ENCODE data around the gene SLC43A1. TPM values are rescaled to one million over a fixed set of nuclear protein-coding genes. Genes with fewer than 3 reads are reported as not detected.

The SLC43A1 gene
- total RNA-seq, 1 experiment from 2014 or later, result 11.8 TPM

- Histone ChIP-seq H3K4me3 (replicated peaks in 1 of 2; ENCODE audit: low read depth in 1 of 2, low read length in 2 of 2) (peak overlapping the region; percentile 70 to 73; a peak in 3 of 4 replicates), H3K9ac (ENCODE audit: low read length) (no peak overlapping the region), H3K4me1 (ENCODE audit: control insufficient read depth in 1 of 2, insufficient read depth in 2 of 2, low read length in 2 of 2) (peaks cover 3 to 15% of the 10 kb centered on the region in 2 experiments; a peak in 3 of 4 replicates), H3K36me3 (ENCODE audit: control insufficient read depth in 1 of 2, insufficient read depth in 2 of 2, low read length in 2 of 2) (no peaks in the 10 kb centered on the region), H4K20me1 (ENCODE audit: insufficient read depth) (no peaks in the 10 kb centered on the region), H3K9me2 (ENCODE audit: insufficient read depth) (no peaks in the 10 kb centered on the region), H3K27ac (ENCODE audit: low read depth, low read length) (no peak overlapping the region), H3K9me3 (ENCODE audit: control insufficient read depth in 1 of 2, insufficient read depth in 1 of 2, low read depth in 1 of 2, low read length in 2 of 2) (no peaks in the 10 kb centered on the region), H2AFZ (ENCODE audit: low read depth, low read length, poor library complexity, severe bottlenecking) (no peak overlapping the region), H3K4me2 (ENCODE audit: low read length) (peak overlapping the region; percentile 96), H3K79me2 (ENCODE audit: insufficient read depth, low read length) (no peaks in the 10 kb centered on the region), H3K27me3 (ENCODE audit: insufficient read depth, low read length) (no peaks in the 10 kb centered on the region)
- ChIA-PET RAD21 (ENCODE audit: low non-redundant PET in 1 of 2, low total read pairs in 2 of 2, uncharacterized antibody in 2 of 2, unreplicated experiment in 2 of 2) (no interaction called here), CTCF (interaction anchor here (1.2 to 2.7 kb wide), 2 partner anchors 13 to 20 kb away, joined by 4 to 15 read pairs; no protein-coding TSS in a partner anchor), POLR2A (interaction anchor here (2.4 kb wide), 1 partner anchor 21 kb away, joined by 7 read pairs; no protein-coding TSS in a partner anchor)
- no peak for DNase-seq (ENCODE audit: low read depth, low spot score)
- BruUV-seq (replicated peaks), result no TSS peak
- ATAC-seq, result 0 out of 2 replicates have a peak, but pooled peaks have one; percentile 9
- intact Hi-C loops (cut with micrococcal nuclease), result no loop called here
- TF ChIP-seq SRF (IDR thresholded peaks at IDR 0.05; ENCODE audit: low read depth) (no peak), CBX3 (IDR thresholded peaks at IDR 0.05; ENCODE audit: low read depth) (no peak), EGR1 (IDR thresholded peaks at IDR 0.05; ENCODE audit: low read depth) (no peak), TCF7L2 (IDR thresholded peaks at IDR 0.05; ENCODE audit: borderline replicate concordance, extremely low read depth, insufficient read depth, insufficient read length) (no peak), FOSL1 (IDR thresholded peaks at IDR 0.05; ENCODE audit: low read depth) (no peak)
- TF ChIP-seq, protein P1, sequence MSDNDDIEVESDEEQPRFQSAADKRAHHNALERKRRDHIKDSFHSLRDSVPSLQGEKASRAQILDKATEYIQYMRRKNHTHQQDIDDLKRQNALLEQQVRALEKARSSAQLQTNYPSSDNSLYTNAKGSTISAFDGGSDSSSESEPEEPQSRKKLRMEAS (IDR thresholded peaks at IDR 0.05), result no peak
Observed at GRCh38 chr11:57513911-57514537, 1.5 kb downstream of the SLC43A1 start.

DNA sequence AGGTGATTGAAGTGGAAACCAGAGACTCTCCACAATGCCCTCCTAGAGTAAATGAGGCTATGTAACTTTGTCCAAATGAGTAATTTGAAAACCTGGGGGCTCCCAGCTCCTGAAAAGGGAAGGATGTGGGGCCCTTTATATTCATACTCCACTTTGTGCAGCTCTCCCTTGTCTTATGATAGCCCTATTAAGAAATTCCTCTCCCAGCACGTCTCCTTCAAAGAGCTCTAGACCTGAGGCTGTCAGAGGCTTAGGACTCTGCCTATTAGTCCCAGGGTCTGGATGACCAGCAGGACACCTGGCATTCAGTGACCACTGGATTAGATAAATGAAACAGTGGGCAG lies 2.1 kb downstream of the SLC43A1 start:
- ChIA-PET RAD21 (ENCODE audit: low non-redundant PET in 1 of 2, low total read pairs in 2 of 2, uncharacterized antibody in 2 of 2, unreplicated experiment in 2 of 2) (no interaction called here), CTCF (interaction anchor here (1.2 to 1.3 kb wide), 2 partner anchors 20 to 128 kb away, joined by 4 to 7 read pairs; no protein-coding TSS in a partner anchor), POLR2A (no interaction called here)
- BruUV-seq (replicated peaks), result TSS peak; percentile 49
- H3K79me2 ChIP-seq (ENCODE audit: insufficient read depth, low read length), result no peaks in the 10 kb centered on the region
- intact Hi-C loops (cut with micrococcal nuclease), result no loop called here
- DNase-seq (ENCODE audit: low read depth, low spot score) (no peak), ATAC-seq (no peak)
- H4K20me1 ChIP-seq (ENCODE audit: insufficient read depth), result no peaks in the 10 kb centered on the region
- H3K4me2 ChIP-seq (ENCODE audit: low read length), result no peak overlapping the region
- no peaks in the 10 kb centered on the region for H3K9me3 ChIP-seq (ENCODE audit: control insufficient read depth in 1 of 2, insufficient read depth in 1 of 2, low read depth in 1 of 2, low read length in 2 of 2)
- H3K27ac ChIP-seq (ENCODE audit: low read depth, low read length), result no peak overlapping the region
- H3K4me1 ChIP-seq (ENCODE audit: control insufficient read depth in 1 of 2, insufficient read depth in 2 of 2, low read length in 2 of 2), result peaks cover 3 to 15% of the 10 kb centered on the region in 2 experiments; a peak in 3 of 4 replicates
- H3K36me3 ChIP-seq (ENCODE audit: control insufficient read depth in 1 of 2, insufficient read depth in 2 of 2, low read length in 2 of 2), result no peaks in the 10 kb centered on the region
- H2AFZ ChIP-seq (ENCODE audit: low read depth, low read length, poor library complexity, severe bottlenecking), result no peak overlapping the region
- H3K4me3 ChIP-seq (replicated peaks in 1 of 2; ENCODE audit: low read depth in 1 of 2, low read length in 2 of 2), result no peak overlapping the region
- H3K9me2 ChIP-seq (ENCODE audit: insufficient read depth), result no peaks in the 10 kb centered on the region
- H3K27me3 ChIP-seq (ENCODE audit: insufficient read depth, low read length), result no peaks in the 10 kb centered on the region
- no peak for TF ChIP-seq SRF (IDR thresholded peaks at IDR 0.05; ENCODE audit: low read depth)
- no peak for TF ChIP-seq POLR2A (IDR thresholded peaks at IDR 0.05; ENCODE audit: borderline replicate concordance, extremely low read depth, insufficient read depth, insufficient read length)
- no peak for TF ChIP-seq JUND (IDR thresholded peaks at IDR 0.05)
- TF ChIP-seq, protein P2, sequence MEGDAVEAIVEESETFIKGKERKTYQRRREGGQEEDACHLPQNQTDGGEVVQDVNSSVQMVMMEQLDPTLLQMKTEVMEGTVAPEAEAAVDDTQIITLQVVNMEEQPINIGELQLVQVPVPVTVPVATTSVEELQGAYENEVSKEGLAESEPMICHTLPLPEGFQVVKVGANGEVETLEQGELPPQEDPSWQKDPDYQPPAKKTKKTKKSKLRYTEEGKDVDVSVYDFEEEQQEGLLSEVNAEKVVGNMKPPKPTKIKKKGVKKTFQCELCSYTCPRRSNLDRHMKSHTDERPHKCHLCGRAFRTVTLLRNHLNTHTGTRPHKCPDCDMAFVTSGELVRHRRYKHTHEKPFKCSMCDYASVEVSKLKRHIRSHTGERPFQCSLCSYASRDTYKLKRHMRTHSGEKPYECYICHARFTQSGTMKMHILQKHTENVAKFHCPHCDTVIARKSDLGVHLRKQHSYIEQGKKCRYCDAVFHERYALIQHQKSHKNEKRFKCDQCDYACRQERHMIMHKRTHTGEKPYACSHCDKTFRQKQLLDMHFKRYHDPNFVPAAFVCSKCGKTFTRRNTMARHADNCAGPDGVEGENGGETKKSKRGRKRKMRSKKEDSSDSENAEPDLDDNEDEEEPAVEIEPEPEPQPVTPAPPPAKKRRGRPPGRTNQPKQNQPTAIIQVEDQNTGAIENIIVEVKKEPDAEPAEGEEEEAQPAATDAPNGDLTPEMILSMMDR (IDR thresholded peaks at IDR 0.05 in 2 of 3, conservative IDR thresholded peaks at IDR 0.05 in 1 of 3; ENCODE audit: borderline replicate concordance in 1 of 3, insufficient read depth in 1 of 3, low read depth in 2 of 3, low read length in 2 of 3), result no peak
- no peak for TF ChIP-seq SP1 (IDR thresholded peaks at IDR 0.05; ENCODE audit: low read depth)
- no peak for TF ChIP-seq YY1 (IDR thresholded peaks at IDR 0.05; ENCODE audit: extremely low read depth, insufficient replicate concordance, low read depth, low read length)
- TF ChIP-seq ELF1 (IDR thresholded peaks at IDR 0.05; ENCODE audit: borderline replicate concordance, low read depth), result no peak
- no peak for TF ChIP-seq SIN3A (IDR thresholded peaks at IDR 0.05; ENCODE audit: low read depth)
- TF ChIP-seq POLR2AphosphoS5 (IDR thresholded peaks at IDR 0.05; ENCODE audit: low read depth, low read length), result no peak
- no peak for TF ChIP-seq CEBPB (IDR thresholded peaks at IDR 0.05; ENCODE audit: low read depth)
- TF ChIP-seq, protein P1 (IDR thresholded peaks at IDR 0.05), result no peak
- H3K9ac ChIP-seq (ENCODE audit: low read length), result no peak overlapping the region
